K562 (cell line): ENCODE data around the gene ACADSB. TPM values are rescaled to one million over a fixed set of nuclear protein-coding genes. Genes with fewer than 3 reads are reported as not detected.
A peak's percentile ranks its signal among the peaks of the same experiment; 100 is the strongest.

Experiments used
- CBFA2T2 ChIP-seq: fragments of 450-650 bp; conservative IDR thresholded peaks from 2 replicates; pipeline ENCODE4 v1.6.1; 2017; ENCODE audit warnings: mild to moderate bottlenecking
- CREM ChIP-seq: IDR thresholded peaks from 2 replicates; pipeline ENCODE4 v1.6.1; 2014; ENCODE audit warnings: antibody characterized with exemption, low read depth
- CTBP1 ChIP-seq: fragments of 450-650 bp; IDR thresholded peaks from 2 replicates; pipeline ENCODE4 v1.6.1; 2016; ENCODE audit warnings: borderline replicate concordance
- CXXC5 ChIP-seq: fragments of 250-450 bp; sonication (Bioruptor Pico); IDR thresholded peaks from 2 replicates; pipeline ENCODE4 v1.8.0; 2022; ENCODE audit warnings: inconsistent platforms, mild to moderate bottlenecking, moderate library complexity
- FOXM1 ChIP-seq, 2 experiments: fragments of 450-650 bp in 1 of 2; sonication (generic) in 1 of 2; formaldehyde crosslinking in 1 of 2; IDR thresholded peaks; 2 replicates each; pipeline versions ENCODE4 v1.6.1 to v1.9.0; 2017 to 2022; ENCODE audit warnings: low read depth in 2 of 2, mild to moderate bottlenecking in 2 of 2, missing genetic modification reagents in 1 of 2, moderate library complexity in 1 of 2
- GATAD2B ChIP-seq: fragments of 450-650 bp; IDR thresholded peaks from 2 replicates; pipeline ENCODE4 v1.6.1; 2017; ENCODE audit warnings: mild to moderate bottlenecking, borderline replicate concordance
- HDAC1 ChIP-seq, 2 experiments: fragments of 450-650 bp; IDR thresholded peaks; 2 replicates each; pipeline ENCODE4 v1.6.1; 2016 to 2017; ENCODE audit warnings: inconsistent platforms in 1 of 2, mild to moderate bottlenecking in 1 of 2, moderate library complexity in 1 of 2
- HDAC3 ChIP-seq: fragments of 450-650 bp; IDR thresholded peaks from 2 replicates; pipeline ENCODE4 v1.6.1; 2018; ENCODE audit warnings: borderline replicate concordance, mild to moderate bottlenecking, moderate library complexity; ENCODE audit not compliant: partially characterized antibody
- KDM4B ChIP-seq, 2 experiments: fragments of 450-650 bp in 1 of 2; sonication (generic) in 1 of 2; IDR thresholded peaks; 2 replicates each; pipeline ENCODE4 v1.6.1; 2016 to 2017; ENCODE audit warnings: borderline replicate concordance in 2 of 2, antibody characterized with exemption in 1 of 2, low read depth in 1 of 2, mild to moderate bottlenecking in 1 of 2
- MAFK ChIP-seq: IDR thresholded peaks from 2 replicates; pipeline ENCODE4 v1.6.1; 2011; ENCODE audit warnings: low read length, improper control_type of control experiment
- NFIC ChIP-seq: fragments of 450-650 bp; IDR thresholded peaks from 2 replicates; pipeline ENCODE4 v1.6.1; 2017; ENCODE audit warnings: mild to moderate bottlenecking, inconsistent platforms
- NFRKB ChIP-seq: fragments of 450-650 bp; IDR thresholded peaks from 2 replicates; pipeline ENCODE4 v1.6.1; 2016; ENCODE audit warnings: low read depth
- NONO ChIP-seq, 2 experiments: fragments of 200-400 bp in 1 of 2; fragments of 450-650 bp in 1 of 2; formaldehyde crosslinking in 1 of 2; IDR thresholded peaks; 2 replicates each; pipeline ENCODE4 v1.6.1; 2017; ENCODE audit warnings: low read depth in 2 of 2, mild to moderate bottlenecking in 2 of 2, moderate library complexity in 2 of 2, low read length in 1 of 2
- NR4A1 ChIP-seq, 2 experiments: fragments of 250-450 bp in 1 of 2; fragments of 450-650 bp in 1 of 2; sonication (Bioruptor Pico) in 1 of 2; IDR thresholded peaks; 2 replicates each; pipeline versions ENCODE4 v1.4.0 to v1.6.1; 2016 to 2020; ENCODE audit warnings: mild to moderate bottlenecking in 2 of 2, missing compliant biosample characterization in 1 of 2, missing genetic modification characterization in 1 of 2, moderate library complexity in 1 of 2
- PHF20 ChIP-seq: fragments of 450-650 bp; IDR thresholded peaks from 2 replicates; pipeline ENCODE4 v1.6.1; 2018; ENCODE audit not compliant: partially characterized antibody
- PYGO2 ChIP-seq: fragments of 450-650 bp; IDR thresholded peaks from 2 replicates; pipeline ENCODE4 v1.6.1; 2016; ENCODE audit warnings: mild to moderate bottlenecking, missing genetic modification characterization, moderate library complexity, missing compliant biosample characterization
- SIRT6 ChIP-seq: IDR thresholded peaks from one replicate; pipeline ENCODE4 v1.6.1; 2012; ENCODE audit warnings: low read depth, mild to moderate bottlenecking, control low read depth, inconsistent platforms, low read length, moderate library complexity
- SMAD3 ChIP-seq: fragments of 450-650 bp; formaldehyde crosslinking; conservative IDR thresholded peaks from 2 replicates; pipeline ENCODE4 v1.4.0; 2020; ENCODE audit warnings: mild to moderate bottlenecking
- STAT5A ChIP-seq: IDR thresholded peaks from 2 replicates; pipeline ENCODE4 v1.6.1; 2012; ENCODE audit warnings: low read length, inconsistent platforms, borderline replicate concordance
- TEAD4 ChIP-seq, 2 experiments: sonication (generic) in 1 of 2; formaldehyde crosslinking in 1 of 2; IDR thresholded peaks; 2 replicates each; pipeline versions ENCODE4 v1.6.1 to v1.8.0; 2012 to 2022; ENCODE audit warnings: borderline replicate concordance in 1 of 2, inconsistent platforms in 1 of 2, low read length in 1 of 2, mild to moderate bottlenecking in 1 of 2, missing genetic modification reagents in 1 of 2
- THAP7 ChIP-seq: fragments of 250-450 bp; sonication (Bioruptor Pico); IDR thresholded peaks from 2 replicates; pipeline ENCODE4 v1.5.0; 2021
- USF1 ChIP-seq: sonication (generic); formaldehyde crosslinking; IDR thresholded peaks from 2 replicates; pipeline ENCODE4 v1.9.0; 2022; ENCODE audit warnings: mild to moderate bottlenecking, missing genetic modification reagents
- ZNF263 ChIP-seq: sonication (generic); formaldehyde crosslinking; IDR thresholded peaks from 2 replicates; pipeline ENCODE4 v1.8.0; 2022; ENCODE audit warnings: mild to moderate bottlenecking, missing genetic modification reagents, borderline replicate concordance
- polyA plus RNA-seq, 8 experiments: library from polyadenylated mRNA; depleted of rRNA in 4 of 8; stranded (reverse) in 5 of 8; unstranded in 3 of 8; fragments of >200 nt; fragmentation: Nextera tagmentation in 2 of 8; fragmentation: Illumina TruSeq in 1 of 8; extraction: Ambion mirVana in 2 of 8; extraction: Trizol in 1 of 8; gene quantifications; 2 replicates each; pipeline versions ENCODE4 v1.2.1 to v1.2.3, GENCODE V29; 2011 to 2014; ENCODE audit warnings: inconsistent platforms in 1 of 8, missing spikeins in 1 of 8
- total RNA-seq, 7 experiments: library from RNA; depleted of rRNA in 6 of 7; stranded (reverse); fragments of >200 nt in 6 of 7; fragmentation: Illumina TruSeq in 2 of 7; extraction: Trizol in 2 of 7; gene quantifications; 2 replicates each; pipeline versions ENCODE4 v1.2.1 to v1.2.3, GENCODE V29; 2011 to 2021; ENCODE audit warnings: low replicate concordance in 1 of 7
- TF ChIP-seq, protein P1 (sequence below), 2 experiments: IDR thresholded peaks; 2 replicates each; pipeline ENCODE4 v1.6.1; 2011; ENCODE audit warnings: borderline replicate concordance in 1 of 2, control low read depth in 1 of 2, low read depth in 1 of 2, low read length in 1 of 2, mild to moderate bottlenecking in 1 of 2, mixed read lengths in 1 of 2, moderate library complexity in 1 of 2; ENCODE audit not compliant: insufficient read depth in 1 of 2, insufficient read length in 1 of 2, poor library complexity in 1 of 2, severe bottlenecking in 1 of 2; ENCODE audit errors: extremely low read depth in 1 of 2

Gene ACADSB
- total and polyA plus RNA-seq, 9 of the 15 experiments (the other 6 are each of a cell fraction or from before 2014, with no cell fraction given), result 2.9 to 9.1 (median 5.8) TPM

GRCh38 chr10:123007558-123008354 is 1.1 kb upstream of the ACADSB start (continued):
- TF ChIP-seq FOXM1 (IDR thresholded peaks at IDR 0.05; ENCODE audit: low read depth), result no peak
- no peak for TF ChIP-seq FOXM1 (CRISPR knock-in tag; IDR thresholded peaks at IDR 0.05; ENCODE audit: low read depth)
- TF ChIP-seq CREM, result no peak
- no peak for TF ChIP-seq CTBP1
- no peak for TF ChIP-seq NFRKB
- TF ChIP-seq SMAD3, result no peak
- TF ChIP-seq HDAC3, result no peak
- TF ChIP-seq KDM4B (IDR thresholded peaks at IDR 0.05; ENCODE audit: borderline replicate concordance in 2 of 2, low read depth in 1 of 2), result no peak
- no peak for TF ChIP-seq MAFK
- TF ChIP-seq CBFA2T2, result no peak
- no peak for TF ChIP-seq SIRT6
- no peak for TF ChIP-seq ZNF263 (CRISPR knock-in tag)
- TF ChIP-seq STAT5A, result no peak
- TF ChIP-seq NONO (IDR thresholded peaks at IDR 0.05; ENCODE audit: low read depth in 2 of 2, low read length in 1 of 2), result no peak
- TF ChIP-seq, protein P1, sequence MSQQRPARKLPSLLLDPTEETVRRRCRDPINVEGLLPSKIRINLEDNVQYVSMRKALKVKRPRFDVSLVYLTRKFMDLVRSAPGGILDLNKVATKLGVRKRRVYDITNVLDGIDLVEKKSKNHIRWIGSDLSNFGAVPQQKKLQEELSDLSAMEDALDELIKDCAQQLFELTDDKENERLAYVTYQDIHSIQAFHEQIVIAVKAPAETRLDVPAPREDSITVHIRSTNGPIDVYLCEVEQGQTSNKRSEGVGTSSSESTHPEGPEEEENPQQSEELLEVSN (IDR thresholded peaks at IDR 0.05; ENCODE audit: borderline replicate concordance in 1 of 2, extremely low read depth in 1 of 2, insufficient read depth in 1 of 2, insufficient read length in 1 of 2, low read depth in 1 of 2, low read length in 1 of 2, poor library complexity in 1 of 2, severe bottlenecking in 1 of 2), result peak; percentile 36 to 54
- no peak for TF ChIP-seq THAP7 (CRISPR knock-in tag)
- no peak for TF ChIP-seq TEAD4 (IDR thresholded peaks at IDR 0.05; ENCODE audit: low read length)
- no peak for TF ChIP-seq TEAD4 (CRISPR knock-in tag; IDR thresholded peaks at IDR 0.05; ENCODE audit: borderline replicate concordance)
- peak in 1 of 2 experiments; percentile 81; a peak in 2 of 4 replicates for TF ChIP-seq HDAC1 (IDR thresholded peaks at IDR 0.05)
- no peak for TF ChIP-seq NR4A1 (CRISPR knock-in tag; IDR thresholded peaks at IDR 0.05)
- TF ChIP-seq NR4A1 (tag; IDR thresholded peaks at IDR 0.05), result no peak
- no peak for TF ChIP-seq NFIC
- TF ChIP-seq USF1 (CRISPR knock-in tag), result peak; percentile 63
- no peak for TF ChIP-seq PYGO2 (tag)
- no peak for TF ChIP-seq PHF20
- no peak for TF ChIP-seq GATAD2B
- no peak; the same call in 1 of the 2 replicates for TF ChIP-seq CXXC5 (CRISPR knock-in tag)
